Activated T-cell treated with anti-CD3 and anti-CD28 coated beads for 1 hour (primary cell): ENCODE data around the gene COL23A1.
A peak's percentile ranks its signal among the peaks of the same experiment; 100 is the strongest.

Source experiments
- DNase-seq: peaks from one replicate; pipeline ENCODE4 v3.0.0-alpha.2; 2020; ENCODE audit warnings: low read depth

Gene COL23A1

DNA sequence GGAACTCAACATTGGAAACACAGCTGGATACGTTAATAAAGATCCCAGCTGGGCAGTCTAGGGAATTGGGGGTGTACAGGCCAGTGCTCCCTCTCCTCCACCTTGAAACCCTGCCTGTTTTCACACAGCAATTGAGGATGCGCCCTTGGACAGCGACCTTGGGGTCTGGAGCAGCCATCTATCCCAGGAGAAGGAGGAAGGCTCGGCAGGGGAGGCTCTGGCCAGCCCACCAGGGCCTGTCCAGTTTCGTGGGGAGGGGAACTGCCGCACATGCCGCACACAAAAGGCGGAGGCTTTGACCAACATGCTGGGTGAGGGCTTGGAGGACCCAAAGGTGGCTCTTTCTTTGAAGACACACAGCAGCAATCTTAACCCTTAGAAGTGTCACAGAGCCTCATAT, 1.4 kb downstream of the COL23A1 start:
- no peak for DNase-seq

DNA sequence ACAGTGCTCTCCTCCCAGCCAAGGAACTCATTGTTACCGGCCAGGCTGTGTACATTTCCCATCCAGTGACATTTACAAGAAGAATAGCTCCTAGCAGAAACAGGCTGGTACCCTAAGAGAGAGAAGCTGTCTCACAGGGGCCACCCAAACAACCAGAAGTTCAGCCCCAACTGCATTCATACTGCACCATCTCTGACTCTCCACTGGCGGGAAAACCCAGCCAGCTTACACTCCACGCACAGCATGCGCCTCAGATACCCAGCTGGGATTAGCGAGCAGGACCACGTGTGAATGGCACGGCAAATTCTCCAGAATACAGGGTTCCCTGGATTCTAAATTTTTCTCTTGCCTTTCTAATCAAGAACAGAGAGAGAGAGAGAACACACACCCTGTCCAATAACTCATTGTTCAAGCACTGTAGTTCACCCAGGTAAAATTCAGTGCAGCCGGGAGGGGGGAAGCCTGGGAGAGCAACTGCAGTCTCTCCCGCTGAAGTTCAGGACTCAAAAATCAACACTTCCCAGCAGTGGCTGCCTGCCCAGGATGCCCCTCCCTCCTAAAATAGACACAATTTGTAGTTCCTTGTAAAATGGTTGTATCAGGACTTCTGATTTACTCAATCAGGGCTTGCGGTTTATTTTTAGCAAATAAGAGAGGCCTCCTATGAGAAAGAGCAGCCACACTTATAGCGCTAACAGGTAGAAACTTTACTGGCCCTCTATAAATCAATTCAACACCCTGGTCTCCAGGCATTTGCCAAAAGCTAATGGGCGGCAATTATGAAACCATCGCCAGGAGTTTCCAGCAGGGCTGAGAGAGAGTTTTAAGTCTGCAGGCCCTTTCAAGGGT, 2.2 kb downstream of the COL23A1 start:
- DNase-seq, result no peak

DNA sequence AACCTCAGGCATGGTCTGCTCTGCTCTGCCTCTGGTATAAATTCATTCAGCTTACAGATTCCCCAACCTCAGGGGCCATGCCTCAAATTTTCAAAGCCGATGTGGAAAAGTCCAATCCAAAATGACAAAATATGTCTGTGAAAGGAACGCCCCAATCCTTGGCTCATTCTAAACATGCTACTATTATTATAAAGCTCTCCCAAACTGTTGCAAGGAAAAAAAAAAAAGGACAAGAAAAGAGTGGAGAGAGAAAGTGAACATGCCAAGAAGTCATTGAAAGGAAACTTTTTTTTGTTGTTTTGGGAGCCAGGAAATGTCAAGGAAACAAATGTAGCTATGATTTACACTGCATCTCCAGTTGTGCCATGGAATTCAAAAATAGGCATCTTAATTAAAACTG, 3.8 kb downstream of the COL23A1 start:
- no peak for DNase-seq

DNA sequence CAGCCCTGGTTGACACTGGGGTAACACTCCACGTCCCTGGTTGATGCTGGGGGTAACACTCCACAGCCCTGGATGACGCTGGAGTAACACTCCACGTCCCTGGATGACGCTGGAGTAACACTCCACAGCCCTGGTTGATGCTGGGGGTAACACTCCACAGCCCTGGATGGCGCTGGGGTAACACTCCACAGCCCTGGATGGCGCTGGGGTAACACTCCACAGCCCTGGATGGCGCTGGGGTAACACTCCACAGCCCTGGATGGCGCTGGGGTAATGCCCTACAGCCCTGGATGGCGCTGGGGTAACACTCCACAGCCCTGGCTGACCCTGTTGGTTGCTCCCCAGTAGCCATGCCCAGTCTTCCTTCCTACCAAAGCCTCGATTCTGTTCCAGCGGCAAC, 4.8 kb downstream of the COL23A1 start:
- DNase-seq, result peak; percentile 35

DNA sequence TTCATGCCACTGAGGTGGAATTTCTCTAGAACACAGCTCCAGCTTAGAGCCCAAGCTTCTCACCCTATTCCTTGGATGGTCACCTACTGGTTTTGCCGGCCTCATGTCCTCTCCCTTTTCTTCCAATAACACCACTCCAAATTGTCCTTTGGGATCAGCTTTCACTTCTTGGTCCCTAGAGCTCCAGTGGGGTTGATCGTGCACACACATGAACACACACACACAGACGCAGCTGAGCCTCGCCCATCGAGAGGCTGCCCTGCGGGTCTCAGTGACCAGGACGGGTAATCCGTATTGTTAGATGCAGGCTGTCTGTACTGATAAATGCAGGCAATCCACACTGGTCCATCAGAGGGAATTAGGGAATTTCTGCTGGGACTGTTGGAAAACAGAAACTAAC, 6.9 kb downstream of the COL23A1 start:
- DNase-seq, result no peak

DNA sequence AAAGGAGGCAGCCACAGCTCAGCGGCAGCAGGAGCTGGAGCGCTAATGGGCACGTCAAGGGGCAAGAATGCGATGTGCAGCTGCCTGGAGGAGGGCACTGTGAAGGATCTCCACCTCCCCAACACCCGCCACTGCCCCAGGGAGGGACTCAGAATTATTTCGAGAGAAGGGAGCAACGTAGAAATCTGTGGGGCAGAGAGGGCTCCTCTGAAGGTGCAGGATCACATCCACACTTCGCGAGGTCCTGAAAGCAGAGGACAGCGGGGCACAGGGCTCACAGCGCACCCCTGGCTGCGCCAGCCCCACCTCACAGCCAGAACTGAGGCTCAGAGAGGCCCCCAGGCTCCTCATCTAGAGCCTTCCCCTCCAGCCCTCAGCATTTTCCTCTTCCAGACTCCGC, 7.9 kb downstream of the COL23A1 start:
- DNase-seq, result no peak

DNA sequence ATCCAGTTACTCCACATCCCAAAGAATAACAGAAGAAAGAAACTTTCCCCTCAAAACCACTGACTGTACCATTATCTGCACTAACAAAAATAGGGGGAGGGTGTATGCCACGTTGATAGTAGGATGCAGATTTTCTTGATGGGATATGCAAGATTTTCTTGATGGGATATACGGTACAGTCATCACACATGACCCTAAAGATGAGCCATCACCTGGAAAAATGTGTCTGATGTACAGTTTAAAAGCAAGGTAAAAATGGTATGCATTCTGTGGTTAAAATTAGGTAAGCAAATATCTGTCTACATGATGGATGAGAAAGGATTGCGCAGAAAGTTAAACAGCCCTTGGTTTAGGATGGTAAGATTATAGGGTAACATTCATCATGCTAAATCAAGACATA, 8.6 kb downstream of the COL23A1 start:
- DNase-seq, result no peak

DNA sequence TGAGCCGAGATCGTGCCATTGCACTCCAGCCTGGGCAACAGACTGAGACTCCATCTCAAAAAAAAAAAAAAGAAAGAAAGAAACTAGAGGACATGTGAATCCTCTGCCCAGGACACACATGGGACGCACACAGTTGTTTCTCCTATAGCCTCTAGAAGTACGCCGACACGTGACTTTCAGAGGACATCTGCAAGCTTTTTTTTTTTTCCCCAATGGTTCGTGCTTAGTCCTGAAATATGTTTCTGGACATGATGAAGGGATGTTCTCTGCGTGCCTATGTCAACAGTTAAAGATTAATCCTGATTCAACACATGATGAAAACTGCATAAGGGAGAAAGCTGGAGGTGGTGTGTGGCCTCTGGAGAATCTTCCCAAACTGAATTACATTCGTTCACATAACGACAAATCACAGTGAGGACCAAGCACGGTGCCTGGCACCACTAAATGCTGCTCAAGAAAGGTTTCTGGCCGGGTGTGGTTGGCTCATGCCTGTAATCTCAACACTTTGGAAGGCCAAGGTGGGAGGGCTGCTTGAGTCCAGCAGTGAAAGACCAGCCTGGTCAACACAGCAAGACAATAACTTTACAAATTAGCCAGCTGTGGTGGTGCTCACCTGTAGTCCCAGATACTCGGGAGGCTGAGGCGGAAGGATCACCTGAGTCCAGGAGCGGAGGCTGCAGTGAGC, 9.8 kb downstream of the COL23A1 start:
- DNase-seq, result no peak

DNA sequence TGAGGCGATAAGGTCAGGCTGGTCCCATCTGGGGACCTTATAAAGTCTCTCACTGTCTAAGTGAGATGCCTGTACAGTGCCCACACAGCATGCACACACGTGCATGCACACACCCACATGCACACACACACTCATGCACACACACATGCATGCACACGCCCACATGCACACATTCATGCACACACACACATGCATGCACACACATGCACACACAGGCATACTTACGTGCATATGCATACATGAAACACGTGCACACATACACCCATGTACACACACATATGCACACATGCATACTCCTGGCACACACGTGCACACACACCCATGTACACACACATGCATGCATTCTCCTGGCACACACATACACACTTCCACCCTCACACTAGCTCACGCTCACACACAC, 12.2 kb downstream of the COL23A1 start:
- no peak for DNase-seq

DNA sequence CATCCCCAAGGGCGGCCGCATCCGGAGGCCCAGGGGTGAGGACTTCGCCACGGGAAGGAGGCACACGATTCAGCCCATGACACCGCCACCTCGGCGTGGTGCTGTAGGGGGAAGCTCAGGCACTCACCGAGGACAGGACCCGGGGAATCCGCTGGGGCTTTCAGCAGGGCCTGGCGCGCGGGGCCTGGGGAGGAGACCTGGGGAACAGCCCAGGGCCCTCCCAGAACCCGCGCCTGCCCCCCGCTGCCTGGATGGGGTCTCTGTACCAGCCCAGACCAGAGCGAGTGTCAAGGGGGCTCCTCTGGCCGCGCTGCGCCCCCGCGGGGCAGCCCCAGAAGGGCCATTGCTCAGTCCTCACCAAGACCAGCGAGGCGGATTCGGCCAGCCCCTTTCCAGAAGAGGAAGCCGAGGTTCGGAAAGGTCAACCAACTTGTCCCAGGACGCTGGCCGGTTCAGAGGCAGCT, 12.8 kb downstream of the COL23A1 start:
- DNase-seq, result no peak

DNA sequence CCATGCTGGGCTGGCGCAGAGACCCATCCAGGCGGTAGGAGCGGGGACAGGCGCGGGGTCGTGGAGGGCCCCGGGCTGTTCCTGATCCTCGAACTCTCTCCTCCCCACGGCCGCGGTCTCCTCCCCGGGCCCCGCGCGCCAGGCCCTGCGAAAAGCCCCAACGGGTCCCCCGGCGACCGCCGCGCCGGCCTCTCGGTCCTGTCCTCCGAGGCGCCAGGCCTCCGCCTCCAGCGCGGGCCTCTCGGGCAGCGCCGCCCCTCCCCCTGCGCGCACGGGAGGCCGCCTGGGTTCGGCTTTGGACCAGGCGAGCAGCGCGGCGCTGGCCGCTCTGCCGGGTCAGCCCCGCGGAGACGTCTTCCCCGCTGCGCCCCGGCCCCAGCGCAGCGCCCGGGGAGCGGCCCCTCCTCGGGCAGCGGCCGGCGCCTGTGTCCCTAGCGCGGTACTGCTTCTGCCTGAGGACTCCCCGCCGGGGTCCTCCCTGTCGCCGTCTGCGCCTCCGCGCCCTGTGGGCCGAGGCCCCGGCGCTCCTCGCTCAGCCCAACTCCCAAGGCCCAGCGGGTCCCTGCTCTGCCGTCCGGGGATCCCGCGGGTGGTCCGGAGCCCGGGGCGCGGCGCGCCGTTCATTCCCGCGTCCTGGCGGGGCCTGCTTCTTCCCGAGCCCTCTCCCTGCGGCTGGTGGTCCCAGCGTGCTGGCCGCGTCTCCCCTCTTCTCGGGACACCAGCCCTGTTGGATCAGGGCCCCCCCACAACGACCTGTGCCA, 13.4 kb downstream of the COL23A1 start:
- DNase-seq, result no peak

DNA sequence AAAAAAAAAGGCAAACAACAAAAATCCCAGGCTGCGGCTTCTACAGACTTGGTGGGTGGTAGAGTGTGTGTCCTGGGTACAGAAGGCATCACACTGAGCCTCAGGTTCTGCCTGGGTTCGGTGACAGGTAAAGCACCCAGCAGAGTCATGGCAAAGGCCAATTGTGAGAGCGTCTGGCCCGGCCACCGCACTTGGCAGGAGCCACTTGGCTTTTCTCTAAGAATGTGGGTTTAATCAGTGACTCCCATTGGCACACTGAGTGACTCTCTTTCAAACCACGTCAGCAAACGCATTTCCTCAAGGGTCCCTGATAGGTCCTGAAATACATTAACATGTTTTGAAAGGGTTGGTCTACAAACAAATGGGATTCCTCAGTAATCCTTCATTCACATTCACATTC, 17.0 kb downstream of the COL23A1 start:
- DNase-seq, result no peak

DNA sequence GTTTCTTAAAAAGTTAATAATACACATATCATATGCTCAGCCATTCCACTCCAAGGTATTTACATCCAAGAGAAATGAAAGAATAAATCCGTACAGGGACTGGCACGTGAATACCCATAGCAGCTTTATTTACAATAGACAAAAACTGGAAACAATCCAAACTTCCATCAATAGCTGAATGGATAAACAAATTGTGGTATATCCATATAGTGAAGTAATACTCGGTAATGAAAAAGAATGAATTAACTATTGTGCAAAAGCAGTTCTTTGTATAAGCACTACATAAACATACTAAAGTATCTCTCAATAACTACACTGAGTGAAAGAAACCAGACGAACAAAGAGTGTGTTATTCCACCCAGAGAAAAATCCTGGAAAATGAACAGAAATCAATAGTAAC, 17.6 kb downstream of the COL23A1 start:
- DNase-seq, result no peak

DNA sequence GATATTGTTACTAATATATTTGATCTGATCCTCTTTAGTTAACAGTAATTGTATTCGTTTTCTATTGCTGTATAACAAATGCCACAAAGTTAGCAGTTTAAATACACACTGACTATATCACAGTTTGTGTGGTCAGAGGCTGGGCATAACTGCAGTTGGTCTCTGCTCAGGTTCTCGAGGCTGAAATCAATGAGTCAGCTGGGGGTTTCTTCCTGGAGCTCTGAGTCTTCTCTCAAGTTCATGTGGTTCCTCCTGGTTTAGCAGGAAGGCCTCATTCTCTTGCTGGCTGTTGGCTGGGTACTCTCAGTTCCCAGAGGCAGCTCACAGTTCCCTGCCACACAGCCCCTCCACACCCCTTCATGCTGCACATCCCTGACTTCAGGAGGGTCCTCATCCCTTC, 20.7 kb downstream of the COL23A1 start:
- DNase-seq, result no peak

DNA sequence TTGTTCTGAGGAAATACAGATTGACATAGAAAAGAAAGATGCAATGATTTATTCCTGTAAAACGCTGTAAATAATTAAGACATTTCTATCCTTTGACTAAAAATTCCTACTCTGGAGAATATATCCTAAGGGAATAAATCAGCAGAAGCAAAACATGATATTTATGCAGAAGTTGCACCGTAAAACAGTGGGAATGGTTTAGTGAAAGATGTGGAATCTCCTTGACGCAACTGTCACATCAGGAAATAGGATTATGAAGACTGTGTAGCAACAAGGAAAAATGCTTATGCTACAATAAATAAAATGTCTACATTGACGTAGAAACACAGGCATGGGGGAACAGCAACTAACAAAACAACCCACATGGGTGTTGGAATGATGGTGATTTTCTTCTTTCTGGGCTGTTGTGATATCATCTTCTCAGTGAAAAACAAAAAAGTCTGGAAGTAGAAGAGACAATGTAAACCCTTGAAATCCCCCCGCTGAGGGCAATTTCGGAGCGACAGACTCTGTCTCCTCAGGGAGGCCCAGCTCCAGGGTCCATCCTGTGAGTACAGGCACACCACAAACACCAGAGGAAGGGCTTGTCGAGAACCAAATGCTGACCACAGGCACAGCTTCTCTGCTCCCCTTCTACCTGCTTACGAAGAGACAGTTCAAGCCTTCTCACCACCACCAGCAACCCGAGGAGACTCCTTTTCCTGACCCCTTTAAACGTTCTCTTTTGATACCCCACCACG, 25.2 kb downstream of the COL23A1 start:
- no peak for DNase-seq

DNA sequence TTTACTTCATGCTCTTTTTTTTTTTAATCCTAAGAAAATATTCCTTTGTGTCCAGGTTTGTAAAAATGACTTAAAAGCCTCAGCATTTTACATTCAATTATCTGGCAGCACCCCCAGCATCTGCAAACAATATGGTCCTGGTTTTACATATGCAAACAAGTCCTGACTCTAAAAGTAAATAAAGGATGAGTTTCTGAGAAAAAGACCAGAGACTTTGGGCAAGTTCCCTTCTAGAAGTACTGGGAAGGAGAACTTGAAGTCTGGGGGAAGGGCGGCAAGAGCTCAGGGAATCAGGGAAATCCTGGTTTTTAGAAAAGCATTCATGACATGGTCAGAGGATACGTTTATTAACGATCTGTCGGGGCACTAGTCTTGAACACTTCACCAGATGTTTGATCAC, 25.8 kb downstream of the COL23A1 start:
- DNase-seq, result no peak

DNA sequence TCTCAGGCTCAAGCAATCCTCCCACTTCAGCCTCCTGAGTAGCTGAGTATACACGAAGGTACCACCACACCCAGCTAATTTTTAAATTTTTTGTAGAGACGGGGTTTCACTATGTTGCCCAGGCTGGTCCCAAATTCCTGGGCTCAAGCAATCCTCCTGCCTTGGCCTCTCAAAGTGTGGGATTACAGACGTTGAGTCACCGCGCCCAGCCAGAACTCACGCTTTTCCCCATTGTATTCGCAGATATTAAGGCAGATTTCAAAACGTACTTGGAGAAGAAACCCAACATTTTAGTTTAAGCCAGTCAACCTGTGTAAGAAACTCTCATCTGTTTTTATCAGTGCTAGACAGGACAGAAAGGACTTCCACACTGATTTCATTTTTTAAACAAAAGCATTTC, 26.6 kb downstream of the COL23A1 start:
- DNase-seq, result no peak

DNA sequence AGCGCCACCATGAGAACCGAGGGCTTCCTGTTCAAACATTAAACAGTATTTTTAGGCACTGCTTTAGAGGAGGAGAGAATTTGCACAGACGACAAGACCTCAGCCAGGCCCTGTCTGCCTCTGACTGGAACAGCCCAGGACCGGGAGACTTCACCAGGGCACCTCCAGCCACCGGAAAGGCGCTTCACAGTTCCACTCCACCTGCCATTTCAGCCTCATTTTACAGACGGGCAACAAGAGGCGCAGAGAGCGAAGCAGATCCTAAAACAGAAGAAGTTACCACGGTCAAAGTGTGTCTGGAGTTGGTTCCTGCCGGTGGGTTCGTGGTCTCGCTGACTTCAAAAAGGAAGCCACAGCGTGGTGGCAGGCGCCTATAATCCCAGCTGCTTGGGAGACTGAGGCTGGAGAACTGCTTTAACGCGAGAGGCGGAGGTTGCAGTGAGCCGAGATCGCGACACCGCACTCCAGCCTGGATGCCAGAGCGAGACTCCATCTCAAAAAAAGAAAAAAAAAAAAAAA, 28.4 kb downstream of the COL23A1 start:
- no peak for DNase-seq

DNA sequence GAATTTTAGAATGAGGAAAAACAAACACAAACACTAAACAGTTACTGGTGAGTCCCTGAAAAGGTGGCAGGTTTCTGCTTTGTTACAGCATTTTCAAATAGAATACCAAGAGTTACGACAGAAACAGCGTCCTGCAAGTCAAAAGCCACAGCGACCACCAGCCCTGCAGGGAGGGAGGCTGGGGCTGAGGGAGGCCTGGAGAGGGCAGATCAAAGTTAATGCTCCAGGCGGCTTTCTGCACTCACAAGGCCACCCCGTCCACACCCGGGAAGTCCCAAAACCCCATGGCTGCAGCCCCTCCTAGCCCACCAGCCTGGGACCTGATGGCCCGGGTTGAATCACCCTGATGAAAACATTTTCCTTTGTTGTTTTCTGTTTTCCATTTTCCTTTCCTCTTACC, 29.3 kb downstream of the COL23A1 start:
- no peak for DNase-seq

DNA sequence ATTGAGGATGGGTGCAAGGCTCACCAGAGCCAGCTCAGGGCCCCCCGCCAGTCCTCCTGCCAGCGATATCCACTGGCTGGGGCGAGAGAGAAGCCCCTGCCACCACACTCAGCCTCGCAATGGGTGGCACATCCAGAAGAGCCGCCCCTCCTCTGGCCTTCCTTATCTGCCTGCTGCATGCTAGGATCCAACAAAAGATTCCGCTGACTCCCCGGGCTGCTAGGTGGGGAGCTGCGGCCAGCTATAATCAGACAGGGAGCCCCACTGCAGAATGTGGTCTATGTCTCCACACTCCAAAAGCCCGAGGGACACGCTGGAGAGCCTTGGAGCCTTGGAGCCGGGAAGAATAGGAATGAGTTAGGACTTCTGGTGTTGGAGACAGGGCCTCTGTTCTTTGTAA, 32.8 kb downstream of the COL23A1 start:
- DNase-seq, result no peak

DNA sequence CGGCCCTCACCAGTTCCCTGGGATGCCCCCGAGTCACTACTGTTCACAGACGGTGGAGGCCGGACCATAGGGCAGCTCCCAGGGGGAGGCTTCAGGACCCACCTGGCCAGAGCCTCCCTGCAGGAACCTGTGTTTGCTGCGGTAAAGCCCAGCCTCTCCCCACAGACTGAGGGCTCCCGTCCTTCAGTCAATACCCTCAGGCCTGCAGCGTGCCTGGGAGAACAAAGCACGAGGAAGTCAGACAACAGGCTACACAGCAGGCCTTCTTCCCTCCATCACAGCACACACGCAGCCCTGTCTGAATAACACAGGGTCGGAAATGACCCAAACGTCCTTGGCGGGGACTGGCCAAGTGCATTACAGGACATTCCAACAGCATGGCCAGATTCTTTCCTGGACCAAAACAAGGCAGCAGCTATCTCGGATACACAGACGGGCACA, 34.4 kb downstream of the COL23A1 start:
- no peak for DNase-seq

DNA sequence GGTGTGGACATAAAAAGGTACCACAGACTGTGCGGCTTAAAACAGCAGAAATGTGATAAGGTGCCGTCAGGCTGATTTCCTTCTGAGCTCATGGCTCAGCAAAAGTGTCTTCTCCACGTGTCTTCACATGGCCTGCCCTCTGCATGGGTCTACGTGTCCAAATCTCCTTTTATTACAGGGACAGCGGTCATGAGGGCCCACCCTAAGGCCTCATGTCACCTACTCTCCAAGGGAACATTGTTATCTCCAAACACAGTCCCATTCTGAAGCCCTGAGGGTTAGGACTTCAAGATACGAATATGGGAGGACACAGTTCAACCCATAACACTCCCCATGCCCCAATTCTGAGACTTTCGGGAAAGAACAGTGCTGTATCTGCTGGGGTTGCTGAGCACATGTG, 35.2 kb downstream of the COL23A1 start:
- DNase-seq, result no peak
